ENCODE data around the gene CENPX. TPM values are rescaled to one million over a fixed set of nuclear protein-coding genes. Genes with fewer than 3 reads are reported as not detected.

Gene CENPX
- total RNA-seq, 1 experiment from 2014 or later = 344 TPM

DNA sequence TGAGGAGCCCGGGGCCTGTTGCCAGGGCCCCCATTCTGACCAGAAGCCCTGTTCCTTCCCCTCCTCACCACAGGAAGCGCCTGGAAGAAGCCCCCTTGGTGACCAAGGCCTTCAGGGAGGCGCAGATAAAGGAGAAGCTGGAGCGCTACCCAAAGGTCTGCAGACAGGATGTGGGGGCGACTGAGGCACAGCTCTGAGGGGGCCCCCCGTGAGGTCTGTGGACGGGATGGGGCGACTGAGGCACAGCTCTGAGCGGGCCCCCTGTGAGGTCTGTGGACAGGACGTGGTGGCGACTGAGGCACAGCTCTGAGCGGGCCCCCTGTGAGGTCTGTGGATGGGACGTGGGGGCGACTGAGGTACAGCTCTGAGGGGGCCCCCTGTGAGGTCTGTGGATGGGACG, 13.3 kb downstream of the CENPX start:
- Histone ChIP-seq H3K36me3 (ENCODE audit: low read depth, low read length) (no peaks in the 10 kb centered on the region), H2AFZ (ENCODE audit: low read length) (no peak overlapping the region), H3K9me2 (replicated peaks; ENCODE audit: low read length) (no peaks in the 10 kb centered on the region), H3K4me1 (ENCODE audit: insufficient read depth, low read length) (peaks cover 4% of the 10 kb centered on the region), H3F3A (ENCODE audit: low read length, unreplicated experiment) (no peaks in the 10 kb centered on the region), H3K79me2 (ENCODE audit: low read length) (no peaks in the 10 kb centered on the region), H3K27me3 (ENCODE audit: low read length) (no peaks in the 10 kb centered on the region), H3K4me2 (ENCODE audit: low read length) (no peak overlapping the region), H3K27ac (ENCODE audit: low read length) (no peak overlapping the region), H3K9ac (ENCODE audit: low read length) (no peak overlapping the region), H3K9me3 (ENCODE audit: low read length) (no peaks in the 10 kb centered on the region), H3K4me3 (ENCODE audit: low read length) (no peak overlapping the region), H4K20me1 (ENCODE audit: low read length) (no peaks in the 10 kb centered on the region)
- no peak for DNase-seq
- intact Hi-C loops (cut with micrococcal nuclease) = no loop called here
- no TSS peak for BruUV-seq (replicated peaks)
- no peak for ATAC-seq
- CTCF ChIA-PET = no interaction called here
- no peak for TF ChIP-seq EZH2phosphoT487 (IDR thresholded peaks at IDR 0.05; ENCODE audit: borderline replicate concordance, low read length)
- TF ChIP-seq, protein P1, sequence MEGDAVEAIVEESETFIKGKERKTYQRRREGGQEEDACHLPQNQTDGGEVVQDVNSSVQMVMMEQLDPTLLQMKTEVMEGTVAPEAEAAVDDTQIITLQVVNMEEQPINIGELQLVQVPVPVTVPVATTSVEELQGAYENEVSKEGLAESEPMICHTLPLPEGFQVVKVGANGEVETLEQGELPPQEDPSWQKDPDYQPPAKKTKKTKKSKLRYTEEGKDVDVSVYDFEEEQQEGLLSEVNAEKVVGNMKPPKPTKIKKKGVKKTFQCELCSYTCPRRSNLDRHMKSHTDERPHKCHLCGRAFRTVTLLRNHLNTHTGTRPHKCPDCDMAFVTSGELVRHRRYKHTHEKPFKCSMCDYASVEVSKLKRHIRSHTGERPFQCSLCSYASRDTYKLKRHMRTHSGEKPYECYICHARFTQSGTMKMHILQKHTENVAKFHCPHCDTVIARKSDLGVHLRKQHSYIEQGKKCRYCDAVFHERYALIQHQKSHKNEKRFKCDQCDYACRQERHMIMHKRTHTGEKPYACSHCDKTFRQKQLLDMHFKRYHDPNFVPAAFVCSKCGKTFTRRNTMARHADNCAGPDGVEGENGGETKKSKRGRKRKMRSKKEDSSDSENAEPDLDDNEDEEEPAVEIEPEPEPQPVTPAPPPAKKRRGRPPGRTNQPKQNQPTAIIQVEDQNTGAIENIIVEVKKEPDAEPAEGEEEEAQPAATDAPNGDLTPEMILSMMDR (conservative IDR thresholded peaks at IDR 0.05; ENCODE audit: low read depth, low read length) = no peak
- no peak for TF ChIP-seq EZH2 (IDR thresholded peaks at IDR 0.05; ENCODE audit: low read length, unreplicated experiment)
- POLR2A ChIA-PET (ENCODE audit: unreplicated experiment) = no interaction called here

DNA sequence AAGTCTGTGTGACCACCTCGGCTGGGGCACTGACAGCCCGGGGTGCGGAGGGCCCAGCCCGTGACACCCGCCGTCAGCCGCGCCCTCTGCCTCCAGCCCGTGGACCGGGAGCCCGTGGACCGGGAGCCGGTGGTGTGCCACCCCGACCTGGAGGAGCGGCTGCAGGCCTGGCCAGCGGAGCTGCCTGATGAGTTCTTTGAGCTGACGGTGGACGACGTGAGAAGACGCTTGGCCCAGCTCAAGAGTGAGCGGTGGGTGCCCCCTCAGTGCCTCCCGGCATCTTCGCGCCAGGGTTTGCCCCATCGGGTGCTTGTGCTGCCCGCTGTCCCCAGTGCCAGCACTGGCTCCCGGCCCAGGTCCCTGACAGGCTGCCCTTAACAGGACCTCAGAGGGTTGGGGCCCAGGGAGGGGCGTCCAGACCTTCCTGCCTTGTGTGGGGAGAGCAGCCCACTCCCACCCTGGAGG, 13.7 kb downstream of the CENPX start:
- POLR2A ChIA-PET (ENCODE audit: unreplicated experiment) = no interaction called here
- no TSS peak for BruUV-seq (replicated peaks)

GRCh38 chr17:82008258-82008940, 14.3 kb downstream of the CENPX start:
- Histone ChIP-seq H3F3A (ENCODE audit: low read length, unreplicated experiment) (no peaks in the 10 kb centered on the region), H2AFZ (ENCODE audit: low read length) (no peak overlapping the region), H3K4me2 (ENCODE audit: low read length) (no peak overlapping the region), H3K27me3 (ENCODE audit: low read length) (no peaks in the 10 kb centered on the region), H3K4me3 (ENCODE audit: low read length) (no peak overlapping the region), H3K27ac (ENCODE audit: low read length) (no peak overlapping the region), H4K20me1 (ENCODE audit: low read length) (no peaks in the 10 kb centered on the region), H3K9ac (ENCODE audit: low read length) (no peak overlapping the region), H3K9me3 (ENCODE audit: low read length) (no peaks in the 10 kb centered on the region), H3K36me3 (ENCODE audit: low read depth, low read length) (no peaks in the 10 kb centered on the region), H3K79me2 (ENCODE audit: low read length) (no peaks in the 10 kb centered on the region), H3K4me1 (ENCODE audit: insufficient read depth, low read length) (peaks cover 13% of the 10 kb centered on the region), H3K9me2 (replicated peaks; ENCODE audit: low read length) (no peaks in the 10 kb centered on the region)
- intact Hi-C loops (cut with micrococcal nuclease) = no loop called here
- no TSS peak for BruUV-seq (replicated peaks)
- DNase-seq = no peak
- ChIA-PET POLR2A (ENCODE audit: unreplicated experiment) (no interaction called here), CTCF (no interaction called here)
- no peak for ATAC-seq
- TF ChIP-seq EZH2phosphoT487 (IDR thresholded peaks at IDR 0.05; ENCODE audit: borderline replicate concordance, low read length) (no peak), EZH2 (IDR thresholded peaks at IDR 0.05; ENCODE audit: low read length, unreplicated experiment) (no peak)
- TF ChIP-seq, protein P1 (conservative IDR thresholded peaks at IDR 0.05; ENCODE audit: low read depth, low read length) = no peak

More for the DNA sequence above, 13.7 kb downstream of the CENPX start:
- no peak overlapping the region for H3K9ac ChIP-seq (ENCODE audit: low read length)
- no peak overlapping the region for H3K27ac ChIP-seq (ENCODE audit: low read length)
- no peaks in the 10 kb centered on the region for H3K9me3 ChIP-seq (ENCODE audit: low read length)
- no peak overlapping the region for H3K4me3 ChIP-seq (ENCODE audit: low read length)
- H2AFZ ChIP-seq (ENCODE audit: low read length) = no peak overlapping the region
- H3F3A ChIP-seq (ENCODE audit: low read length, unreplicated experiment) = no peaks in the 10 kb centered on the region
- H3K36me3 ChIP-seq (ENCODE audit: low read depth, low read length) = no peaks in the 10 kb centered on the region
- no peaks in the 10 kb centered on the region for H3K27me3 ChIP-seq (ENCODE audit: low read length)
- CTCF ChIA-PET = no interaction called here
- DNase-seq (no peak), ATAC-seq (no peak)
- intact Hi-C loops (cut with micrococcal nuclease) = no loop called here
- no peak for TF ChIP-seq EZH2 (IDR thresholded peaks at IDR 0.05; ENCODE audit: low read length, unreplicated experiment)
- TF ChIP-seq, protein P1 (conservative IDR thresholded peaks at IDR 0.05; ENCODE audit: low read depth, low read length) = no peak
- no peak for TF ChIP-seq EZH2phosphoT487 (IDR thresholded peaks at IDR 0.05; ENCODE audit: borderline replicate concordance, low read length)
- no peaks in the 10 kb centered on the region for H3K9me2 ChIP-seq (replicated peaks; ENCODE audit: low read length)
- H3K4me1 ChIP-seq (ENCODE audit: insufficient read depth, low read length) = peaks cover 9% of the 10 kb centered on the region
- no peaks in the 10 kb centered on the region for H3K79me2 ChIP-seq (ENCODE audit: low read length)
- H3K4me2 ChIP-seq (ENCODE audit: low read length) = no peak overlapping the region
- no peaks in the 10 kb centered on the region for H4K20me1 ChIP-seq (ENCODE audit: low read length)
